ENCODE data around the gene TBCB. TPM values are rescaled to one million over a fixed set of nuclear protein-coding genes. Genes with fewer than 3 reads are reported as not detected.

TBCB gene
- total and polyA plus RNA-seq, 2 donors (not counting 3 experiments of a cell fraction or from before 2014, with no cell fraction given): 178 to 363 TPM

- TF ChIP-seq CTCF (IDR thresholded peaks at IDR 0.05; ENCODE audit: extremely low read depth in 1 of 2, insufficient read depth in 1 of 2, low read depth in 1 of 2, low read length in 2 of 2) (no peak), EZH2 (IDR thresholded peaks at IDR 0.05; ENCODE audit: borderline replicate concordance, low read depth, low read length, severe bottlenecking) (no peak), MAX (IDR thresholded peaks at IDR 0.05; ENCODE audit: insufficient read depth, insufficient read length) (no peak), POLR2A (IDR thresholded peaks at IDR 0.05; ENCODE audit: low read depth, low read length) (no peak), MYC (IDR thresholded peaks at IDR 0.05; ENCODE audit: low read depth, low read length) (no peak), GATA2 (IDR thresholded peaks at IDR 0.05; ENCODE audit: insufficient read depth, insufficient read length, low read depth, low read length) (no peak), FOS (IDR thresholded peaks at IDR 0.05; ENCODE audit: borderline replicate concordance, insufficient read depth, low read length) (no peak), POLR2AphosphoS5 (IDR thresholded peaks at IDR 0.05; ENCODE audit: insufficient read depth, low read depth, low read length) (no peak), JUN (IDR thresholded peaks at IDR 0.05; ENCODE audit: borderline replicate concordance, insufficient read depth, insufficient read length, low read depth) (no peak)
- H3K4me3 ChIP-seq (replicated peaks in 1 of 3; ENCODE audit: insufficient read depth in 1 of 3, low read depth in 1 of 3, low read length in 3 of 3): no peak within 1 kb of the TSS
- no peak for DNase-seq (ENCODE audit: low read depth, low spot score)
- ChIA-PET CTCF (no interaction called here), POLR2A (no interaction called here)
- no peak within 1 kb of the TSS for H2AFZ ChIP-seq (ENCODE audit: low read depth, low read length)
- H3K9me3 ChIP-seq (replicated peaks; ENCODE audit: control insufficient read depth, insufficient read depth, low read length): no peaks in the 10 kb centered on the region
- no peaks in the 10 kb centered on the region for H3K27me3 ChIP-seq (ENCODE audit: control insufficient read depth in 2 of 2, insufficient read depth in 2 of 2, low read length in 2 of 2)
- dilution Hi-C loops (cut with MboI; ENCODE audit: extremely low pct_ligation_motif_present, low sequenced_read_pairs): no loop called here
- H3K79me2 ChIP-seq (ENCODE audit: control insufficient read depth, insufficient read depth, low read length): peaks cover 6% of the 10 kb centered on the region
- no peaks in the 10 kb centered on the region for H3K9me1 ChIP-seq (replicated peaks; ENCODE audit: control insufficient read depth, extremely low read depth, insufficient read depth, low read length)
- peaks cover 10% of the 10 kb centered on the region for H3K4me1 ChIP-seq (ENCODE audit: control insufficient read depth, extremely low read depth, insufficient read depth, low read length)
- no peaks in the 10 kb centered on the region for H3K36me3 ChIP-seq (ENCODE audit: control insufficient read depth in 2 of 2, extremely low read depth in 1 of 2, insufficient read depth in 2 of 2, low read length in 2 of 2)
- no peak for FAIRE-seq
- BruUV-seq (replicated peaks): no TSS peak
- no peak within 1 kb of the TSS for H3K4me2 ChIP-seq (ENCODE audit: insufficient read depth, low read length)
- H4K20me1 ChIP-seq (replicated peaks; ENCODE audit: control insufficient read depth, extremely low read depth, insufficient read depth, low read length): no peaks in the 10 kb centered on the region
- intact Hi-C loops (cut with micrococcal nuclease): no loop called here
- H3K27ac ChIP-seq (ENCODE audit: insufficient read depth, low read depth, low read length): no peak within 1 kb of the TSS
- H3K9ac ChIP-seq (replicated peaks; ENCODE audit: extremely low read depth, insufficient read depth, low read length): no peak within 1 kb of the TSS
Observed at GRCh38 chr19:36110487-36111199, 4.6 kb upstream of the TBCB start, which contains the start of gene OVOL3. Gene OVOL3 (plus strand): TSS chr19:36111143. CDS start chr19:36111203, 60 bp downstream.

All from endothelial cell of umbilical vein (primary cell).